GM19328 (cell line): ENCODE results near the gene TSPAN18.

Source experiments
- ATAC-seq: cut with Tn5 transposase; IDR thresholded peaks from one replicate; pipeline ENCODE4 v1.9.1; 2021; ENCODE audit warnings: mild to moderate bottlenecking, moderate library complexity; ENCODE audit not compliant: unreplicated experiment

Gene TSPAN18

GRCh38 chr11:44840085-44840478 lies 113.3 kb downstream of the TSPAN18 start:
- no peak for ATAC-seq

- ATAC-seq = no peak
Observed at GRCh38 chr11:44840521-44841251, 113.9 kb downstream of the TSPAN18 start.

DNA sequence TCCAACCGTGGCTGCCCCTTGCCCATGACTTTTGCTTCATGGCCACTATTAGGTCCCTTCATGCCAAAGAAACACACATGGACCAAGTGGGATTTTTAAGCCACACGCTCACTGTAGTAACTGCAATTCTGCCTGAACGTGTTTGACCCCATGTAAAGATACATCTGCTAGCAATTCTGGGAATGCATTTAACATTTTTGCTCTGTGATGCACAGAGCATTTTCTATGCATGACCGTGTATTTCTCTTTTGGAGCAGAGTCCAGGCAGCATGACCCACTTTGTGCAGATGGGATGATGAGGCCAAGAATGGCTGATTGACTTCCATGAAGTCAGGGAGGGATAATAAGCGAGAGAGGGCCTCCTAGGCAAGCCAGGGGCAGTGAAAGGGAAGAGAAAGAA lies 115.5 kb downstream of the TSPAN18 start:
- ATAC-seq = no peak

DNA sequence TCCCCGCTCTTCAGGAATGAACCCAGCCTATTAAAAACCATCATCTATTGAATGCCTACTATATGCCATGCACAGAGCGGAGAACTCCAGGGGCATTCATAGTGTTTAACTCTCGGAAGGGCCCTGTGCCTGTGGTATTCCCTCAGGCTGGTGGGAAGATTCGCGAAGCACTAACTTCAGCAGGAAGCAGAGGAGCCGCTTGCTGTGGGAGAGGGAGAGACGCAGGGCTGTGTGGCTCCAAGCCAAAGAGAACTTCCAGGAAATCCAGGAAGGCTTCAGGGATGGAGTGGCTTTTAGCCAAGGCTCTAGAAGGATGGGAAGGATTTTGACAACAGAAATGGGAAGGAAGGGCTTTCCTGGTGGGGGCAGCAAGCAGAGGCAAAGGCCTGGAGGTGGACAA lies 120.1 kb downstream of the TSPAN18 start:
- no peak for ATAC-seq

DNA sequence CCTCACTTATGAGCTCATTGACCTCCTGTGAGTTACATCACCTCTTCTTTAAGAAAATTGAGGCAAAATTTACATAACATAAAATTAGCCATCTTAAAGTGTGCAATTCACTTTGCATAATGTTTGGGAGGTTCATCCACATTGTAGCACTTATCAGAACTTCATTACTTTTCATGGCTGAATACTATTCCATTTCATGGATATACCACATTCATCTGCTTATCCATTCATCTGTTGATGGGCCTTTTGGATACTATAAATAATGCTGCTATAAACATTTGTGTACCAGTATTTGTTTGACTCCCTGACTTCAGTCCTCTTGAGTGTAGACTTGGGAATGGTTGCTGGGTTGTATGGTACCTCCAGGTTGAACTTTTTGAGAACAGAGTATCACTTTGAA lies 120.6 kb downstream of the TSPAN18 start:
- no peak for ATAC-seq

DNA sequence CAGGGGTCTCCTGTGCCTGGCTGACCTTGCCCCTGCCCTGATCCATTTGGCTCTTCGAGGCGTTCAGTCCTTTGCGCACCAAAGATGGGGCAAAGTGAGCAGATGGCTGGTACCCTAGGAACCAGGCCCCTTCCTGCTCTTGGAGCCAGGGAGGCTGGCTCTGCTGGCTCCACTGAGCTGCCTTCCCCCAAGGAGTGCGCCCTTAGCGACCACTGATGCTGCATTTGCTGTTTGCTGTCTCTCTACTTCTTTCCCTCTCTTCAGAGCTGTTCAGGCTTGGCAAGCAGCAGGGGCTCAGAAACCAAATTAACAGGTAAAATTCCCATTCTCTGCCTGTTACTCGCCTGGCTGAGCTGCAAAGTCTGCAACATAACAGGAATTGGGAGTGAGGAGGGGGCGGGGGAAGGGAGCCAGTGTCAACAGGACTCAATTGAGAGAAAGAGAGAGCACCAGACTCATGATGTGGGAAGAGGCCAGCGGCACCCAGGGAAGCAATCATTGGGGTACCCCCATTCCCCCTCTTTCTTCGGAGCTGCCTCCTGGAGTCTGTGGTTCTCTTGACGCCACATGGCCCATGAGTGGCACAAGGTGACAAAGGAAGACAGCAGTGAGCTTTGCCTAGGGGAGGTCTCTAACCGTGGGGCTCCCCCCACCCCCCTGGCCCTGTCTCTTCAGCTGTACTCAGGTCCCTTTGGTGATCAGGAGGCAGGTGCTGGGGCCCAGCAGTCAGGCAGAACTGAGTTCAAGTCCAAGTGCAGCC lies 121.6 kb downstream of the TSPAN18 start:
- ATAC-seq = no peak

DNA sequence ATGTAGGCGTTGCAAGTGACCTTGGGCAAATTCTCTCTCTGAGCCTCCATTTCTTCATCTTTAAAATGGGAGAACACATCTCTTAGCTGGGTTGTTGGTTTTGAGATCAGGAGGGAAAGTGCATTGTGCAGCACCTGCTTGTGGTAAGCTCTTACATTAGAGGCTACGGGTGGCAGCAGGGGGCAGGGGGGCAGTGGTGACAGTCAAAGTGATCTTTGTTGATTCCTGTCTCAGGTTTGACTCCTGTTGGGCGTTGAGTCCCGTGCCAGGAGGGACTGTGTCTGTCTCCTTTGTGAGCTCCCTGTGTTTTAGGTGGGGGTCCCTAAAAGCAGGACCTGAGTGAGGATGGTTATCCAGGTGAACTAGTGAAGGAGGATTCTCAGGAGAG lies 122.2 kb downstream of the TSPAN18 start:
- no peak for ATAC-seq

GRCh38 chr11:44849424-44849823 lies 122.7 kb downstream of the TSPAN18 start:
- ATAC-seq = no peak

DNA sequence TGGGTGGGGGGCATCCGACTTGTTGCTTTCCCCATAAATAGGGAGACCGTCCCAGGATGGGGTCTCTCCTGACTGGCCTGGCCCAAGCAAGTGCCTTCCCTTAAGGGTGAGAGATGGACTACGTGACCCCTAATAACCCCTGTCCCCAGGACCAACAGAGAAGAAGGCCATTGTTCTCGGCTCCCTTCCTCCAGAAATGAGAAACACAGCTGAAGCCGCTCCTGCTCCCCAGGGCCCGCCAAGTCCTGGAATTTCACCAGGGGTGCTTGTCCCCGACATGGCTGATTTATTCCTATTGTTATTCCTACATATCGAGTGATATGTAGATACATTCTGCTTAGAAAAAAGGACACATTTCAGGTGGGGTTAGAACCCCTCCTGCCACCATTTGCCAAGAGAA lies 123.2 kb downstream of the TSPAN18 start:
- no peak for ATAC-seq

- ATAC-seq = no peak
Observed at GRCh38 chr11:44851496-44851895, 124.7 kb downstream of the TSPAN18 start.

DNA sequence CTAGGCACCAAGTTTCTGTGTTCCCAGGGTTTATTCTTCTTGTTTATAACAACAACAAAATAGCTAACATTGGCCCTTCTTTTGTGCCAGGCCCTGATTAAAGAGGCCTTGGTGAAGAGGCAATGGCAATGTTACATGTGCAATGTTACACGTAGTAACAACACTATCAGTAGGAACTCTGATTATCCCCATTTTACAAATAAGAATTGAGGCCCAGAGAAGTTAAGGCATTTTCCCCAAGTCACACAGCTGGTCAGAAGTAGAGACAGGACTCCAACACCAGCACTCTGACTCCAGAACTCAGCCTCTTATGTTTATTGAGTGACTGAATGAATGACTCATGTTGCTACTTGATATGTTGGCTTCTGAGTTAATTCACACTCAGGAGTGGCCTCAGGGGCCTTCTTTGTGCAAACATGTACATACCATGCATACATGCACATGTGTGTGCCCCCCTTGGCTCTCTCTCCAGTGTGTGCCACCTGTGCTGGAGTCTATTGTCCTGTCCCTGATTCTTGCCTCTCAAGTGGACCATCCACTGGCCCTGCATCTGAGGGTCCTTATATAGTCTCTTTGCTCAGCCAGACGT lies 125.5 kb downstream of the TSPAN18 start:
- ATAC-seq = no peak

GRCh38 chr11:44852952-44853351 lies 126.2 kb downstream of the TSPAN18 start:
- no peak for ATAC-seq

- ATAC-seq = no peak
Observed at GRCh38 chr11:44853666-44854065, 126.9 kb downstream of the TSPAN18 start.

GRCh38 chr11:44854086-44854485 lies 127.3 kb downstream of the TSPAN18 start:
- no peak for ATAC-seq

GRCh38 chr11:44854741-44855492 lies 128.2 kb downstream of the TSPAN18 start:
- ATAC-seq = no peak

- no peak for ATAC-seq
Observed at GRCh38 chr11:44855493-44855849, 128.7 kb downstream of the TSPAN18 start.

DNA sequence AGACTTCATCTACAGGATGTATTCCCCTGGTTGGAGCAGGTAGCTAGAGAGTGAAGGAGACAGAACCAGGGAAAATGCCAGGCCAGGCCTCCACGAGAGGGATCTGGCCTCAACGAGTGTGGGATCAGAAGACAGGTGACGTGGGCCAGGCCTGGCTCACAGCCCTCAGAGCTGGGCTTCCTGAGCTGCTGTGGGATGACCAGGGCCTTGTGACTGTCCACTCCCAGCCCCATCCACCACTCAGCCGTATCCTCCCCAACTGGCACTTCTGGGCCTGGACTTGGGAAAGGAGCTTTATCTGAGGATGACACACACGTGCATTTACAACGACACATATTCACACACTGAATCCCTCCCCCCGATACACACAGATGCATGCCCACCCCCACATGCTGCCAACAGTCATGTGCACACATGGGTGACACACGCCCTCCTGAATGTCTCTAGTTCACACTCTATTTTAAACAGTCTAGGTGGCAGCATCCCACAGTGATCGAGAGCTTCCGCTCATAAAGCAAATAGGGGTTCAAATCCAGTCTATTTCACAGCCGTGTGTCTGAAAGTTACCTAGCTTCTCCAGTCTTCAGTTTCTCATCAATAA lies 130.8 kb downstream of the TSPAN18 start:
- ATAC-seq = no peak

DNA sequence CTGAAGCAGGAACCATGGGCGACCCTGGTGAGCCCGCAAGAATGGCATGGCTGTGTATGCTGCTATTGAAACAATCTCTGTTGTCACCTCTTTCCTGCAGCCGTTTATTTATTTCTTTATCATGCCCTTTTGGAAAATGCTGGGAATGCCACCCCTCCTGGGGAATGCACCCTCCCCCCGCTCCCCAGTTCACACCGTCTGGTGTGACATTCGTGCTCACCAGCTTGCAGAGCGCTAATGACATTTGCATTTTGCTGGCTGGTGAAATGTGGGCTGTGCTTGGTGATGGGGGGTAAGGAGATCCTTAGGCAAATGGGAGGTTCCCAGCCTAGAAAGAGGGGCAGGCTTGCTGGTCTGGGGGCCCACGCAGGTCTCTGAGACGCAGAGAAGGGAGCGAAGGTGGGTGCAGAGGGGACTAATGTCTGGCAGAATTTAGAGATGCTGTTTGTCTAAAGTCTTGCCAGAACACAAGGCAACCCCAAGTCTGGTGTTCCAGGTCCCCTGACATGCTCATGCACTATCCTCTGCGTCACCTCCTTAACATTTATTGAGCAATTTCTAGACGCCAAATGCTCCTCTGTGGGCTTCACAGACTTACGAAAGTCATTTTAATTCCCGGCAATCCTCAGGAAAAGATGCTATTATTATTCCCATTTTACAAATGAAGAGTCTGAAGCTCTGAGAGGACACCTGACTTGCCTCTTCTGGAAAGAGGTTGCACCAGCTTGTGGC lies 132.2 kb downstream of the TSPAN18 start:
- no peak for ATAC-seq

DNA sequence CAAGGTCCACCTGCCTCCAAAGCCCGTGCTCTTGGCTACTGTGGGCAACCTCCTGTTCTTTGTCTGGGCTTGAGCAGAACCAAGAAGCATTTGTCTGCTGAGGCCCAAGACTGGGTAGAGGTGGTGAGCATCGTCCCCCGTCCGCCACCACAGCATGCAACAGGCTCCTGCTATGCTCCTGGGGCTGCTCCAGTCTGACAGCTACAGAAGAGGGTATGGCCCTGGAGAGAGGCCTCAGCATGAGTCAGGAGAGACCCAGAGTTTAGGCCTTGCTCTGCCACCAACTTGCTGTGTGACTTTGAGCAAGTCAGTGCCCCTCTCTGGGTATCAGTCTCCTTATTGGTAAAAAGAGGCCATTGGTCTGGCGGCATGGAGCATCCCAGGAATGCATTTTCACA lies 132.8 kb downstream of the TSPAN18 start:
- ATAC-seq = no peak

GRCh38 chr11:44860346-44860745 lies 133.6 kb downstream of the TSPAN18 start:
- ATAC-seq = no peak
